Body of pancreas (tissue), 4 donors: ENCODE results near the gene ZC3H18. TPM values are rescaled to one million over a fixed set of nuclear protein-coding genes. Genes with fewer than 3 reads are reported as not detected.

Experiments used
- ATAC-seq: fragments of 150-250 bp; one replicate; pipeline ENCODE4 v1.9.1; 2016
- DNase-seq, 4 donors: peaks; one replicate each; pipeline ENCODE4 v3.0.0-alpha.2; 2019
- H3K27ac ChIP-seq, 4 donors: fragments of 200-600 bp; sonication (generic); 1 replicate in 3 of 4; 2 replicates in 1 of 4; pipeline versions ENCODE4 v1.5.1 to v1.6.1; 2016 to 2019; ENCODE audit warnings: mild to moderate bottlenecking in 1 of 4, mixed read lengths in 1 of 4, moderate library complexity in 1 of 4
- H3K27me3 ChIP-seq, 2 donors: fragments of 200-600 bp; sonication (generic); one replicate each; pipeline ENCODE4 v1.6.0; 2016; ENCODE audit warnings: mild to moderate bottlenecking in 1 of 2
- H3K36me3 ChIP-seq, 2 donors: fragments of 200-600 bp; sonication (generic); replicated peaks in 1 of 2; 2 replicates each; pipeline ENCODE4 v1.5.1; 2016; ENCODE audit warnings: low read depth in 2 of 2; ENCODE audit not compliant: insufficient read depth in 1 of 2
- H3K4me1 ChIP-seq: fragments of 200-600 bp; sonication (generic); one replicate; pipeline ENCODE4 v1.6.0; 2016
- H3K4me3 ChIP-seq, 2 donors: fragments of 200-600 bp; sonication (generic); 1 replicate in 1 of 2; 2 replicates in 1 of 2; pipeline ENCODE4 v1.5.1; 2016 to 2019
- H3K9me3 ChIP-seq, 3 donors: fragments of 200-600 bp; sonication (generic); 1 replicate in 2 of 3; 2 replicates in 1 of 3; pipeline ENCODE4 v1.5.1; 2016
- POLR2A ChIP-seq, 3 donors: fragments of 450-650 bp; IDR thresholded peaks; one replicate each; pipeline ENCODE4 v1.6.1; 2016; ENCODE audit warnings: antibody characterized with exemption in 3 of 3, mild to moderate bottlenecking in 2 of 3
- WGBS, 2 donors: methylation state at CpG; one replicate each; pipeline ENCODE4 v1.1.5; 2017; 5-methylcytosine and 5-hydroxymethylcytosine counted together
- intact Hi-C: fragments of 100-400 bp; cut with DNase I; formaldehyde crosslinking; loops from one replicate; pipeline ENCODE4 v1.15.1; 2023
- total RNA-seq, 2 donors: library from RNA; depleted of rRNA; stranded (reverse); fragments of >200 nt; gene quantifications; one replicate each; pipeline ENCODE4 v1.1.0, GENCODE V29; 2016
- TF ChIP-seq, protein P1 (sequence below), 7 experiments: fragments of 450-650 bp in 4 of 7; fragments of 200-600 bp in 3 of 7; sonication (generic) in 3 of 7; IDR thresholded peaks; one replicate each; pipeline ENCODE4 v1.5.1; 2016 to 2019; ENCODE audit warnings: antibody characterized with exemption in 7 of 7

The ZC3H18 gene
- total RNA-seq, 2 donors from 2014 or later = 11.7 to 22.4 TPM

DNA sequence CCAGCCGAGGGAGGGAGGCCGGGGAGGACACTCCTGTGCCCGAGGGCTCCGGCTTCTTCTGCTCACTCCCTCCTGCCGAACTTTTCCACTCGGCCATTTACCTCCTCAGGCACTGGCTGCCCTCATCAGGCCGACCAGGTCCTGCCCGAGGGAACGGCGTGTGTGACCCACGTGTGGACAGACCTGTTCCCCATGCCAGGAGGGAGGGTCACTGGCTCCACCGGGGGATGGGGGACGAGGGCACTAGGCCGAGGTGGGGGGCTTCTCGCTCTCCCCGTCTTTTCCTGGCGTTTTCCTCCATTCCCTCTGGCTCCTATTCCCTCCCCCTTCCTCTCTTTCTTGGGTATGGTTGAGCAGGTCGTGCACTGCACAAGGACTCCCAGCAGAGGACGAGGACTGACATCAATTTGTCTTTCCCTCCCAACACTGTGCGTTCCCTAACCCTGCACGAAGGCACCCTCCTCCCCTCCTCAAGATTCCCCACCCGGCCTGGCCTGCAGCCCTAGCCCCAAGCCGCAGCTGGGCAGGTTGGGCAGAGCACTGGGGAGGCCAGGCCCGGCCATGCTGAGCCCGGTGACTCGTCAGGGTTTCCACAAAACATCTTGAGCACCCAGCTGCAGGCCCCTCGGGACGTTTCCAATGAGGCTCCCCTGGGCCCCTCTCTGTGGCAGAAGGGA lies 64.9 kb downstream of the ZC3H18 start:
- H3K27me3 ChIP-seq = no peaks in the 10 kb centered on the region

GRCh38 chr16:88635671-88636319 lies 65.6 kb downstream of the ZC3H18 start:
- WGBS, 2 donors = 89 to 94% methylated on average over 11 to 15 of the region's 17 CpGs
- Histone ChIP-seq H3K27ac (no peak overlapping the region), H3K4me3 (no peak overlapping the region), H3K4me1 (peaks cover 18% of the 10 kb centered on the region), H3K36me3 (peaks cover 0 to 10% of the 10 kb centered on the region in 2 donors), H3K27me3 (no peaks in the 10 kb centered on the region), H3K9me3 (no peaks in the 10 kb centered on the region)
- DNase-seq (no peak), ATAC-seq (no peak)
- intact Hi-C loops = no loop called here
- TF ChIP-seq, protein P1, sequence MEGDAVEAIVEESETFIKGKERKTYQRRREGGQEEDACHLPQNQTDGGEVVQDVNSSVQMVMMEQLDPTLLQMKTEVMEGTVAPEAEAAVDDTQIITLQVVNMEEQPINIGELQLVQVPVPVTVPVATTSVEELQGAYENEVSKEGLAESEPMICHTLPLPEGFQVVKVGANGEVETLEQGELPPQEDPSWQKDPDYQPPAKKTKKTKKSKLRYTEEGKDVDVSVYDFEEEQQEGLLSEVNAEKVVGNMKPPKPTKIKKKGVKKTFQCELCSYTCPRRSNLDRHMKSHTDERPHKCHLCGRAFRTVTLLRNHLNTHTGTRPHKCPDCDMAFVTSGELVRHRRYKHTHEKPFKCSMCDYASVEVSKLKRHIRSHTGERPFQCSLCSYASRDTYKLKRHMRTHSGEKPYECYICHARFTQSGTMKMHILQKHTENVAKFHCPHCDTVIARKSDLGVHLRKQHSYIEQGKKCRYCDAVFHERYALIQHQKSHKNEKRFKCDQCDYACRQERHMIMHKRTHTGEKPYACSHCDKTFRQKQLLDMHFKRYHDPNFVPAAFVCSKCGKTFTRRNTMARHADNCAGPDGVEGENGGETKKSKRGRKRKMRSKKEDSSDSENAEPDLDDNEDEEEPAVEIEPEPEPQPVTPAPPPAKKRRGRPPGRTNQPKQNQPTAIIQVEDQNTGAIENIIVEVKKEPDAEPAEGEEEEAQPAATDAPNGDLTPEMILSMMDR (IDR thresholded peaks at IDR 0.05) = no peak
- no peak for TF ChIP-seq POLR2A (IDR thresholded peaks at IDR 0.05)

More for the DNA sequence above, 64.9 kb downstream of the ZC3H18 start:
- no peak for DNase-seq
- peaks cover 0 to 15% of the 10 kb centered on the region in 2 donors for H3K36me3 ChIP-seq
- ATAC-seq = no peak
- H3K4me1 ChIP-seq = peaks cover 18% of the 10 kb centered on the region
- 74 to 91% methylated on average over 25 to 27 of the region's 28 CpGs for WGBS, 2 donors
- TF ChIP-seq, protein P1 (IDR thresholded peaks at IDR 0.05) = no peak
- TF ChIP-seq POLR2A (IDR thresholded peaks at IDR 0.05) = no peak
- H3K4me3 ChIP-seq = no peak overlapping the region
- no peak overlapping the region for H3K27ac ChIP-seq
- intact Hi-C loops = no loop called here
- H3K9me3 ChIP-seq = no peaks in the 10 kb centered on the region

- H3K36me3 ChIP-seq = peaks cover 0 to 5% of the 10 kb centered on the region in 2 donors
- TF ChIP-seq POLR2A (IDR thresholded peaks at IDR 0.05) = no peak
- TF ChIP-seq, protein P1 (IDR thresholded peaks at IDR 0.05) = no peak
- ATAC-seq (no peak), DNase-seq (no peak)
- no peaks in the 10 kb centered on the region for H3K27me3 ChIP-seq
- no peak overlapping the region for H3K4me3 ChIP-seq
- intact Hi-C loops = no loop called here
- H3K9me3 ChIP-seq = no peaks in the 10 kb centered on the region
- H3K4me1 ChIP-seq = peaks cover 18% of the 10 kb centered on the region
- 81 to 92% methylated on average over 14 to 23 of the region's 23 CpGs for WGBS, 2 donors
- H3K27ac ChIP-seq = no peak overlapping the region
These were observed 66.5 kb downstream of the ZC3H18 start for GRCh38 chr16:88636488-88637265.

GRCh38 chr16:88638323-88639230 lies 68.4 kb downstream of the ZC3H18 start, which contains the start of gene IL17C:
Gene IL17C (plus strand): TSS chr16:88638572. CDS start chr16:88638642, 70 bp downstream.
- no peak for TF ChIP-seq POLR2A (IDR thresholded peaks at IDR 0.05)
- TF ChIP-seq, protein P1 (IDR thresholded peaks at IDR 0.05) = no peak
- H3K4me3 ChIP-seq = no peak within 1 kb of the TSS
- 21 to 32% methylated on average over 7 to 27 of the region's 27 CpGs for WGBS, 2 donors

More at GRCh38 chr16:88638323-88639230, 68.4 kb downstream of the ZC3H18 start, which contains the start of gene IL17C:
- peaks cover 18% of the 10 kb centered on the region for H3K4me1 ChIP-seq
- intact Hi-C loops = no loop called here
- no peaks in the 10 kb centered on the region for H3K9me3 ChIP-seq
- H3K27ac ChIP-seq = no peak within 1 kb of the TSS
- no peaks in the 10 kb centered on the region for H3K27me3 ChIP-seq
- peak; percentile 80 for ATAC-seq
- no peaks in the 10 kb centered on the region for H3K36me3 ChIP-seq
- DNase-seq = peak; percentile 80 to 92 (median 88)
